NCI-H146 treated with DMSO at 0.1 percent for 48 hours (cell line): ENCODE data around the gene HDAC3.

Experiments
- DNase-seq: peaks from one replicate; lab custom pipeline; 2025; ENCODE audit not compliant: unreplicated experiment; lab: John Stamatoyannopoulos, UW

The HDAC3 gene

GRCh38 chr5:141662028-141662427, 25.4 kb upstream of the HDAC3 start:
- no peak for DNase-seq

GRCh38 chr5:141657937-141658545, 21.4 kb upstream of the HDAC3 start:
- no peak for DNase-seq

- DNase-seq, result no peak
These were observed 20.8 kb upstream of the HDAC3 start for GRCh38 chr5:141657404-141657803.

- DNase-seq, result no peak
These were observed 19.7 kb upstream of the HDAC3 start for GRCh38 chr5:141656396-141656795.

- no peak for DNase-seq
These were observed 18.4 kb upstream of the HDAC3 start for GRCh38 chr5:141655020-141655419.

- no peak for DNase-seq
These were observed 17.6 kb upstream of the HDAC3 start for GRCh38 chr5:141654298-141654697.

GRCh38 chr5:141651728-141652105, 15.1 kb upstream of the HDAC3 start:
- no peak for DNase-seq

GRCh38 chr5:141650851-141651727, 14.4 kb upstream of the HDAC3 start, which contains the start of gene FCHSD1:
FCHSD1 (minus strand) TSS chr5:141651418; CDS start chr5:141651368, 50 bp downstream.
- peak; percentile 72 for DNase-seq

GRCh38 chr5:141649972-141650371, 13.3 kb upstream of the HDAC3 start:
- no peak for DNase-seq

GRCh38 chr5:141649056-141649688, 12.5 kb upstream of the HDAC3 start:
- DNase-seq, result no peak

GRCh38 chr5:141647851-141648250, 11.2 kb upstream of the HDAC3 start:
- no peak for DNase-seq

GRCh38 chr5:141647242-141647641, 10.6 kb upstream of the HDAC3 start:
- DNase-seq, result no peak

GRCh38 chr5:141646026-141646425, 9.4 kb upstream of the HDAC3 start:
- DNase-seq, result no peak

GRCh38 chr5:141641634-141642267, 5.1 kb upstream of the HDAC3 start:
- no peak for DNase-seq

- DNase-seq, result no peak
These were observed 4.0 kb upstream of the HDAC3 start for GRCh38 chr5:141640698-141641097.

- DNase-seq, result no peak
These were observed 3.4 kb upstream of the HDAC3 start for GRCh38 chr5:141640051-141640415.

GRCh38 chr5:141639357-141640050, 2.9 kb upstream of the HDAC3 start:
- DNase-seq, result no peak

- no peak for DNase-seq
These were observed 2.1 kb upstream of the HDAC3 start for GRCh38 chr5:141638771-141639170.

GRCh38 chr5:141637767-141638419, 1.2 kb upstream of the HDAC3 start:
- no peak for DNase-seq

GRCh38 chr5:141637123-141637766, 596 bp upstream of the HDAC3 start:
- no peak for DNase-seq
